ENCODE results near the gene MPV17L.

GRCh38 chr16:15403392-15403995 is 7.9 kb downstream of the MPV17L start:
- no peak for TF ChIP-seq POLR2AphosphoS5 (IDR thresholded peaks at IDR 0.05; ENCODE audit: borderline replicate concordance, low read depth, low read length)
- TF ChIP-seq EZH2 (IDR thresholded peaks at IDR 0.05), result no peak
- no peak for TF ChIP-seq FOXP2 (optimal IDR thresholded peaks at IDR 0.05; ENCODE audit: control extremely low read depth, extremely low read length, insufficient read depth)

Data from SK-N-MC (cell line).